H9 (cell line): ENCODE data around the gene AKAP12. TPM values are rescaled to one million over a fixed set of nuclear protein-coding genes. Genes with fewer than 3 reads are reported as not detected.

ENCODE experiments used
- DNase-seq: peaks from one replicate; pipeline ENCODE4 v3.0.0-alpha.2; 2017
- H2AFZ ChIP-seq: one replicate; pipeline ENCODE4 v1.6.1; 2013; ENCODE audit warnings: mild to moderate bottlenecking, low read length, control low read depth, moderate library complexity
- H2AK5ac ChIP-seq: 2 replicates; pipeline ENCODE4 v1.6.1; 2013; ENCODE audit warnings: low read length, control low read depth, mixed read lengths; ENCODE audit not compliant: insufficient read length
- H2BK120ac ChIP-seq: one replicate; pipeline ENCODE4 v1.6.1; 2013; ENCODE audit warnings: low read depth, mild to moderate bottlenecking, low read length, control low read depth, inconsistent platforms; ENCODE audit not compliant: poor library complexity, severe bottlenecking
- H2BK12ac ChIP-seq: 2 replicates; pipeline ENCODE4 v1.6.1; 2013; ENCODE audit warnings: low read length, control low read depth, mixed read lengths, low read depth; ENCODE audit not compliant: insufficient read length
- H2BK15ac ChIP-seq: 2 replicates; pipeline ENCODE4 v1.6.1; 2013; ENCODE audit warnings: low read depth, low read length, control low read depth
- H2BK20ac ChIP-seq: one replicate; pipeline ENCODE4 v1.6.1; 2013; ENCODE audit warnings: low read depth, mild to moderate bottlenecking, low read length, control low read depth, inconsistent platforms; ENCODE audit not compliant: poor library complexity, severe bottlenecking
- H2BK5ac ChIP-seq: 2 replicates; pipeline ENCODE4 v1.6.1; 2013; ENCODE audit warnings: low read length, control low read depth, mixed read lengths; ENCODE audit not compliant: insufficient read length
- H3K14ac ChIP-seq: 2 replicates; pipeline ENCODE4 v1.6.1; 2013; ENCODE audit warnings: low read length, control low read depth; ENCODE audit not compliant: insufficient read depth
- H3K18ac ChIP-seq: 2 replicates; pipeline ENCODE4 v1.6.1; 2013; ENCODE audit warnings: low read depth, mild to moderate bottlenecking, mixed read lengths, low read length, control low read depth; ENCODE audit not compliant: insufficient read length
- H3K23ac ChIP-seq: 2 replicates; pipeline ENCODE4 v1.6.1; 2013; ENCODE audit warnings: low read length, control low read depth, mixed read lengths, low read depth; ENCODE audit not compliant: insufficient read length
- H3K23me2 ChIP-seq: 2 replicates; pipeline ENCODE4 v1.6.1; 2013; ENCODE audit warnings: low read depth, mild to moderate bottlenecking, mixed read lengths, low read length, control low read depth; ENCODE audit not compliant: insufficient read length, poor library complexity, severe bottlenecking
- H3K27ac ChIP-seq: 2 replicates; pipeline ENCODE4 v1.5.1; 2013; ENCODE audit warnings: low read length, control low read depth, mixed read lengths, low read depth; ENCODE audit not compliant: insufficient read length
- H3K27me3 ChIP-seq: 2 replicates; pipeline ENCODE4 v1.6.1; 2013; ENCODE audit warnings: low read length, control low read depth, inconsistent platforms; ENCODE audit not compliant: insufficient read depth
- H3K4ac ChIP-seq: 2 replicates; pipeline ENCODE4 v1.6.1; 2013; ENCODE audit warnings: low read depth, mild to moderate bottlenecking, control low read depth, inconsistent platforms, low read length, moderate library complexity
- H3K4me1 ChIP-seq: 2 replicates; pipeline ENCODE4 v1.6.1; 2013; ENCODE audit warnings: low read length, control low read depth, inconsistent platforms; ENCODE audit not compliant: insufficient read depth
- H3K4me2 ChIP-seq: 2 replicates; pipeline ENCODE4 v1.6.1; 2013; ENCODE audit warnings: low read length, control low read depth, mixed read lengths; ENCODE audit not compliant: insufficient read length, insufficient read depth
- H3K56ac ChIP-seq: 2 replicates; pipeline ENCODE4 v1.6.1; 2013; ENCODE audit warnings: low read depth, mild to moderate bottlenecking, mixed read lengths, low read length, control low read depth; ENCODE audit not compliant: insufficient read length
- H3K79me1 ChIP-seq: 2 replicates; pipeline ENCODE4 v1.6.1; 2013; ENCODE audit warnings: low read depth, mild to moderate bottlenecking, moderate library complexity, low read length, control low read depth, inconsistent platforms; ENCODE audit not compliant: insufficient read depth, poor library complexity, severe bottlenecking
- H3K79me2 ChIP-seq: 2 replicates; pipeline ENCODE4 v1.6.1; 2013; ENCODE audit warnings: low read length, control low read depth, inconsistent platforms; ENCODE audit not compliant: insufficient read depth
- H3K9ac ChIP-seq: 2 replicates; pipeline ENCODE4 v1.6.1; 2013; ENCODE audit warnings: low read length, control low read depth, mixed read lengths; ENCODE audit not compliant: insufficient read length; ENCODE audit errors: extremely low read depth
- H3K9me3 ChIP-seq: one replicate; pipeline ENCODE4 v1.6.1; 2013; ENCODE audit warnings: low read depth, low read length, inconsistent platforms; ENCODE audit not compliant: control insufficient read depth
- H3T11ph ChIP-seq: one replicate; pipeline ENCODE4 v1.6.1; 2013; ENCODE audit warnings: mild to moderate bottlenecking, low read length, control low read depth, inconsistent platforms
- H4K20me1 ChIP-seq: one replicate; pipeline ENCODE4 v1.6.1; 2013; ENCODE audit not compliant: control insufficient read depth, insufficient read length, insufficient read depth
- H4K5ac ChIP-seq: 2 replicates; pipeline ENCODE4 v1.6.1; 2013; ENCODE audit warnings: low read depth, mild to moderate bottlenecking, mixed read lengths, low read length, control low read depth; ENCODE audit not compliant: insufficient read length
- H4K8ac ChIP-seq: replicated peaks from 2 replicates; pipeline ENCODE4 v1.6.1; 2013; ENCODE audit warnings: low read length, control low read depth, mixed read lengths, low read depth; ENCODE audit not compliant: insufficient read length
- H4K91ac ChIP-seq: 2 replicates; pipeline ENCODE4 v1.6.1; 2013; ENCODE audit warnings: low read depth, mild to moderate bottlenecking, moderate library complexity, mixed read lengths, low read length, control low read depth; ENCODE audit not compliant: insufficient read length
- H3K27ac Mint-ChIP-seq, 3 experiments: 2 replicates in 2 of 3; 3 replicates in 1 of 3; pipeline ENCODE4 v1.8.0; 2020 to 2021; ENCODE audit warnings: mixed read lengths in 3 of 3, mild to moderate bottlenecking in 1 of 3, moderate library complexity in 1 of 3
- H3K27me3 Mint-ChIP-seq: 2 replicates; pipeline ENCODE4 v1.8.0; 2021; ENCODE audit warnings: low read depth, mild to moderate bottlenecking, moderate library complexity, mixed read lengths
- H3K36me3 Mint-ChIP-seq, 3 experiments: 2 replicates in 2 of 3; 3 replicates in 1 of 3; pipeline ENCODE4 v1.8.0; 2020 to 2021; ENCODE audit warnings: low read depth in 3 of 3, mixed read lengths in 3 of 3; ENCODE audit not compliant: insufficient read depth in 1 of 3
- H3K4me1 Mint-ChIP-seq, 2 experiments: 2 replicates each; pipeline ENCODE4 v1.8.0; 2020; ENCODE audit warnings: mixed read lengths in 2 of 2
- H3K4me3 Mint-ChIP-seq, 2 experiments: 2 replicates in 1 of 2; 3 replicates in 1 of 2; pipeline ENCODE4 v1.8.0; 2020 to 2021; ENCODE audit warnings: mild to moderate bottlenecking in 2 of 2, mixed read lengths in 2 of 2, moderate library complexity in 1 of 2
- H3K9me3 Mint-ChIP-seq, 2 experiments: 2 replicates in 1 of 2; 3 replicates in 1 of 2; pipeline ENCODE4 v1.8.0; 2020; ENCODE audit warnings: mild to moderate bottlenecking in 2 of 2, mixed read lengths in 2 of 2, moderate library complexity in 1 of 2
- WGBS: extraction: QIAGEN DNeasy Blood & Tissue Kit; methylation state at CpG from one replicate; pipeline ENCODE4 v1.1.7; 2013; ENCODE audit warnings: missing lambda C conversion rate, low lambda C conversion rate, mixed read lengths; ENCODE audit not compliant: insufficient read length; ENCODE audit errors: extremely low coverage; 5-methylcytosine and 5-hydroxymethylcytosine counted together
- total RNA-seq: library from RNA; stranded (reverse); gene quantifications from 2 replicates; pipeline ENCODE4 v1.2.1, GENCODE V29; 2021
- TF ChIP-seq, protein P1 (sequence below): fragments of 200-600 bp; sonication (generic); conservative IDR thresholded peaks from 3 replicates; pipeline ENCODE4 v1.8.0; 2021; ENCODE audit warnings: antibody characterized with exemption, mild to moderate bottlenecking

Gene AKAP12
- total RNA-seq, 1 experiment from 2014 or later = 52.3 TPM

DNA sequence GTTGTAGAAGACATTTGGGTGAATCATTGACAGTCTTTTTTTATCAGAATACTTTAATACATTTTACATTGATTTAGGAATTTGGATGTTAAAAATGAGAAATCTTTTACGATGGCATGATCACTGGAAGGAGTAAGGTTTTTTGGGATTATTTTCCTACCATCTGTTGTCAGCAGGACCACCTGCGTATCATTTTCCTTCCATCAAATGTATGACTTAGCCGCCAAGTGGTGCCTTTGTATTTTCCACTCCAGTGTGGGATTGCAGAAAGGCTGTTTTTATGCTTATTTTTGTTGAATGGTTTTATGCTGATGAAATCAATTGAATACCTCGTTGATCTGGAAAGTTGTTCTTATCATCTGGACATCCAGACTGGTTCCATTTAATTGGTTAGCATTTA, 35.8 kb downstream of the AKAP12 start:
- Histone ChIP-seq H3T11ph (no peak overlapping the region), H4K91ac (no peak overlapping the region), H3K14ac (no peak overlapping the region), H2BK15ac (no peak overlapping the region), H4K20me1 (no peaks in the 10 kb centered on the region), H3K4me1 (no peaks in the 10 kb centered on the region), H4K5ac (no peak overlapping the region), H3K79me1 (peaks cover 3% of the 10 kb centered on the region), H4K8ac (no peak overlapping the region), H2AFZ (no peak overlapping the region), H3K56ac (no peak overlapping the region), H3K4me2 (no peak overlapping the region), H3K23ac (no peak overlapping the region), H2BK20ac (no peak overlapping the region), H3K79me2 (peaks cover 1% of the 10 kb centered on the region; the same call in 1 of the 2 replicates), H2BK12ac (no peak overlapping the region), H3K27me3 (no peaks in the 10 kb centered on the region), H3K4ac (no peak overlapping the region), H3K9ac (no peak overlapping the region), H2BK120ac (no peak overlapping the region), H3K27ac (no peak overlapping the region), H3K18ac (no peak overlapping the region), H3K23me2 (no peaks in the 10 kb centered on the region), H3K9me3 (no peaks in the 10 kb centered on the region), H2BK5ac (no peak overlapping the region), H2AK5ac (no peak overlapping the region)
- no peaks in the 10 kb centered on the region for H3K9me3 Mint-ChIP-seq
- no peak overlapping the region for H3K4me3 Mint-ChIP-seq
- H3K4me1 Mint-ChIP-seq = peaks cover 10 to 23% of the 10 kb centered on the region in 2 experiments
- TF ChIP-seq, protein P1, sequence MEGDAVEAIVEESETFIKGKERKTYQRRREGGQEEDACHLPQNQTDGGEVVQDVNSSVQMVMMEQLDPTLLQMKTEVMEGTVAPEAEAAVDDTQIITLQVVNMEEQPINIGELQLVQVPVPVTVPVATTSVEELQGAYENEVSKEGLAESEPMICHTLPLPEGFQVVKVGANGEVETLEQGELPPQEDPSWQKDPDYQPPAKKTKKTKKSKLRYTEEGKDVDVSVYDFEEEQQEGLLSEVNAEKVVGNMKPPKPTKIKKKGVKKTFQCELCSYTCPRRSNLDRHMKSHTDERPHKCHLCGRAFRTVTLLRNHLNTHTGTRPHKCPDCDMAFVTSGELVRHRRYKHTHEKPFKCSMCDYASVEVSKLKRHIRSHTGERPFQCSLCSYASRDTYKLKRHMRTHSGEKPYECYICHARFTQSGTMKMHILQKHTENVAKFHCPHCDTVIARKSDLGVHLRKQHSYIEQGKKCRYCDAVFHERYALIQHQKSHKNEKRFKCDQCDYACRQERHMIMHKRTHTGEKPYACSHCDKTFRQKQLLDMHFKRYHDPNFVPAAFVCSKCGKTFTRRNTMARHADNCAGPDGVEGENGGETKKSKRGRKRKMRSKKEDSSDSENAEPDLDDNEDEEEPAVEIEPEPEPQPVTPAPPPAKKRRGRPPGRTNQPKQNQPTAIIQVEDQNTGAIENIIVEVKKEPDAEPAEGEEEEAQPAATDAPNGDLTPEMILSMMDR = no peak
- peak overlapping the region in 1 of 3 experiments; percentile 62; a peak in 1 of 7 replicates for H3K27ac Mint-ChIP-seq
- no CpG with 5 or more reads among the region's 4 CpGs for WGBS
- no peaks in the 10 kb centered on the region for H3K27me3 Mint-ChIP-seq
- DNase-seq = no peak
- H3K36me3 Mint-ChIP-seq = no peaks in the 10 kb centered on the region
